HEK293 (cell line): Measurements from ENCODE around the gene SH3BGRL3.

Source experiments
- CTCF ChIA-PET: fragments of 350-600 bp; formaldehyde crosslinking; extraction: SDS; loops from one replicate; lab custom pipeline; 2021; ENCODE audit warnings: antibody characterized with exemption; lab: Yijun Ruan, JAX
- POLR2A ChIA-PET: fragments of 300-600 bp; formaldehyde crosslinking; extraction: SDS; loops from one replicate; lab custom pipeline; 2020; ENCODE audit warnings: antibody characterized with exemption, inconsistent platforms; lab: Yijun Ruan, JAX
- H3K27ac ChIP-seq: fragments of 200-500 bp; sonication (Bioruptor generic); 2 replicates; pipeline ENCODE4 v1.5.1; 2014; ENCODE audit warnings: low read depth, low read length, control low read depth, inconsistent platforms; ENCODE audit errors: extremely low read depth
- H3K36me3 ChIP-seq, 2 experiments: fragments of 200-500 bp in 1 of 2; sonication (Bioruptor generic) in 1 of 2; 1 replicate in 1 of 2; 2 replicates in 1 of 2; pipeline ENCODE4 v1.5.1; 2014 to 2017; ENCODE audit warnings: inconsistent platforms in 2 of 2, low read length in 2 of 2; ENCODE audit not compliant: control insufficient read depth in 2 of 2, insufficient read depth in 1 of 2
- H3K4me1 ChIP-seq: fragments of 200-500 bp; sonication (Bioruptor generic); 2 replicates; pipeline ENCODE4 v1.5.1; 2014; ENCODE audit warnings: mild to moderate bottlenecking, low read length, inconsistent platforms; ENCODE audit not compliant: control insufficient read depth, insufficient read depth
- H3K4me3 ChIP-seq: 2 replicates; pipeline ENCODE4 v1.5.1; 2011; ENCODE audit warnings: low read depth, mild to moderate bottlenecking, control low read depth, low read length, moderate library complexity
- H3K9me3 ChIP-seq: fragments of 200-500 bp; sonication (Bioruptor generic); 2 replicates; pipeline ENCODE4 v1.5.1; 2014; ENCODE audit warnings: low read depth, low read length, inconsistent platforms; ENCODE audit not compliant: control insufficient read depth, insufficient read depth
- GLI2 ChIP-seq: fragments of 450-650 bp; formaldehyde crosslinking; IDR thresholded peaks from 2 replicates; pipeline ENCODE4; 2017; ENCODE audit warnings: missing biosample characterization, missing genetic modification characterization, low read depth, borderline replicate concordance
- GLIS2 ChIP-seq: fragments of 450-650 bp; formaldehyde crosslinking; IDR thresholded peaks from 2 replicates; pipeline ENCODE4 v1.5.1; 2016; ENCODE audit warnings: missing biosample characterization, missing genetic modification characterization
- OVOL3 ChIP-seq: fragments of 450-650 bp; formaldehyde crosslinking; IDR thresholded peaks from 2 replicates; pipeline ENCODE4 v1.5.1; 2016; ENCODE audit warnings: missing biosample characterization, missing genetic modification characterization
- PRDM2 ChIP-seq: fragments of 450-650 bp; formaldehyde crosslinking; IDR thresholded peaks from 2 replicates; pipeline ENCODE4 v1.5.1; 2016; ENCODE audit warnings: missing biosample characterization, missing genetic modification characterization, borderline replicate concordance
- ZBTB20 ChIP-seq: fragments of 450-650 bp; formaldehyde crosslinking; IDR thresholded peaks from 2 replicates; pipeline ENCODE4 v1.5.1; 2016; ENCODE audit warnings: missing biosample characterization, missing genetic modification characterization
- ZBTB8A ChIP-seq: fragments of 450-650 bp; formaldehyde crosslinking; IDR thresholded peaks from 2 replicates; pipeline ENCODE4 v1.5.1; 2016; ENCODE audit warnings: missing biosample characterization, missing genetic modification characterization
- ZFP37 ChIP-seq: fragments of 450-650 bp; formaldehyde crosslinking; IDR thresholded peaks from 2 replicates; pipeline ENCODE4 v1.5.1; 2016; ENCODE audit warnings: missing biosample characterization, missing genetic modification characterization
- ZNF10 ChIP-seq: fragments of 450-650 bp; formaldehyde crosslinking; IDR thresholded peaks from 2 replicates; pipeline ENCODE4 v1.5.1; 2017; ENCODE audit warnings: missing biosample characterization, missing genetic modification characterization
- ZNF138 ChIP-seq: fragments of 450-650 bp; formaldehyde crosslinking; IDR thresholded peaks from 2 replicates; pipeline ENCODE4 v1.5.1; 2016; ENCODE audit warnings: missing biosample characterization, missing genetic modification characterization, borderline replicate concordance
- ZNF140 ChIP-seq: fragments of 450-650 bp; formaldehyde crosslinking; IDR thresholded peaks from 2 replicates; pipeline ENCODE4 v1.5.1; 2016; ENCODE audit warnings: missing biosample characterization, missing genetic modification characterization
- ZNF184 ChIP-seq: fragments of 450-650 bp; IDR thresholded peaks from 2 replicates; pipeline ENCODE4 v1.5.1; 2018; ENCODE audit warnings: missing biosample characterization, mild to moderate bottlenecking, missing genetic modification characterization
- ZNF335 ChIP-seq: fragments of 450-650 bp; formaldehyde crosslinking; conservative IDR thresholded peaks from 2 replicates; pipeline ENCODE4 v1.5.1; 2016; ENCODE audit warnings: missing biosample characterization, missing genetic modification characterization
- ZNF580 ChIP-seq: fragments of 450-650 bp; formaldehyde crosslinking; IDR thresholded peaks from 2 replicates; pipeline ENCODE4 v1.5.1; 2016; ENCODE audit warnings: missing biosample characterization, missing genetic modification characterization
- ZNF585B ChIP-seq: fragments of 450-650 bp; formaldehyde crosslinking; IDR thresholded peaks from 2 replicates; pipeline ENCODE4 v1.5.1; 2016; ENCODE audit warnings: missing biosample characterization, missing genetic modification characterization
- ZNF654 ChIP-seq: fragments of 450-650 bp; formaldehyde crosslinking; IDR thresholded peaks from 2 replicates; pipeline ENCODE4 v1.5.1; 2016; ENCODE audit warnings: low read depth, missing biosample characterization, missing genetic modification characterization
- ZNF660 ChIP-seq: fragments of 450-650 bp; IDR thresholded peaks from 2 replicates; pipeline ENCODE4 v1.5.1; 2018; ENCODE audit warnings: missing biosample characterization, mild to moderate bottlenecking, missing genetic modification characterization
- ZNF677 ChIP-seq: fragments of 450-650 bp; IDR thresholded peaks from 2 replicates; pipeline ENCODE4 v1.5.0; 2018; ENCODE audit warnings: missing biosample characterization, mild to moderate bottlenecking, missing genetic modification characterization, moderate library complexity
- ZNF792 ChIP-seq: fragments of 450-650 bp; formaldehyde crosslinking; IDR thresholded peaks from 2 replicates; pipeline ENCODE4 v1.5.1; 2016; ENCODE audit warnings: missing biosample characterization, missing genetic modification characterization
- ZSCAN30 ChIP-seq: fragments of 450-650 bp; IDR thresholded peaks from 2 replicates; pipeline ENCODE4 v1.5.1; 2018; ENCODE audit warnings: missing biosample characterization, mild to moderate bottlenecking, missing genetic modification characterization, moderate library complexity
- TF ChIP-seq, protein P1 (sequence below): fragments of 450-650 bp; IDR thresholded peaks from 2 replicates; pipeline ENCODE4 v1.5.1; 2018; ENCODE audit warnings: missing biosample characterization, missing genetic modification characterization
- TF ChIP-seq, protein P2 (sequence below): fragments of 450-650 bp; formaldehyde crosslinking; IDR thresholded peaks from 2 replicates; pipeline ENCODE4 v1.5.1; 2016; ENCODE audit warnings: missing biosample characterization, missing genetic modification characterization
- TF ChIP-seq, protein P3 (sequence below): fragments of 450-650 bp; formaldehyde crosslinking; IDR thresholded peaks from 2 replicates; pipeline ENCODE4 v1.5.1; 2016; ENCODE audit warnings: missing biosample characterization, missing genetic modification characterization

Gene SH3BGRL3

GRCh38 chr1:26233903-26234643 lies 45.8 kb upstream of the SH3BGRL3 start, which contains the start of gene CEP85 (continued):
- TF ChIP-seq GLIS2 (tag by site-specific recombination) (peak; percentile 42; the same call in 1 of the 2 replicates), GLI2 (tag by site-specific recombination) (no peak), ZNF138 (tag by site-specific recombination) (no peak), PRDM2 (tag by site-specific recombination) (no peak), ZNF140 (tag by site-specific recombination) (no peak)
- TF ChIP-seq, protein P1, sequence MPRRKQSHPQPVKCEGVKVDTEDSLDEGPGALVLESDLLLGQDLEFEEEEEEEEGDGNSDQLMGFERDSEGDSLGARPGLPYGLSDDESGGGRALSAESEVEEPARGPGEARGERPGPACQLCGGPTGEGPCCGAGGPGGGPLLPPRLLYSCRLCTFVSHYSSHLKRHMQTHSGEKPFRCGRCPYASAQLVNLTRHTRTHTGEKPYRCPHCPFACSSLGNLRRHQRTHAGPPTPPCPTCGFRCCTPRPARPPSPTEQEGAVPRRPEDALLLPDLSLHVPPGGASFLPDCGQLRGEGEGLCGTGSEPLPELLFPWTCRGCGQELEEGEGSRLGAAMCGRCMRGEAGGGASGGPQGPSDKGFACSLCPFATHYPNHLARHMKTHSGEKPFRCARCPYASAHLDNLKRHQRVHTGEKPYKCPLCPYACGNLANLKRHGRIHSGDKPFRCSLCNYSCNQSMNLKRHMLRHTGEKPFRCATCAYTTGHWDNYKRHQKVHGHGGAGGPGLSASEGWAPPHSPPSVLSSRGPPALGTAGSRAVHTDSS (tag by site-specific recombination), result no peak
- TF ChIP-seq, all 188 proteins: peak for 47

- Histone ChIP-seq H3K27ac (peak overlapping the region; percentile 61), H3K4me1 (no peaks in the 10 kb centered on the region), H3K9me3 (no peaks in the 10 kb centered on the region), H3K4me3 (peak overlapping the region; percentile 60), H3K36me3 (peaks cover 0 to 2% of the 10 kb centered on the region in 2 experiments; a peak in 1 of 3 replicates)
- CTCF ChIA-PET, result interaction anchor here (0.5 to 2.4 kb wide), 31 partner anchors 9 to 1074 kb away, joined by 3 to 32 read pairs (median 5); partner anchors contain the start of genes C1orf232, CATSPER4, ZNF593 and ZNF593OS
- POLR2A ChIA-PET, result interaction anchor here (0.6 to 2.1 kb wide), 11 partner anchors 12 to 197 kb away, joined by 3 to 23 read pairs (median 4); partner anchors contain the start of genes CATSPER4, DHDDS, PDIK1L and ZNF593
- TF ChIP-seq ZNF580 (tag by site-specific recombination) (peak; percentile 48; the same call in 1 of the 2 replicates), ZNF335 (tag by site-specific recombination) (peak; percentile 45; the same call in 1 of the 2 replicates), ZNF10 (tag by site-specific recombination) (0 out of 2 replicates have a peak, but pooled peaks have one; percentile 47), ZNF585B (no peak), ZNF654 (tag by site-specific recombination) (no peak), ZSCAN30 (tag by site-specific recombination) (0 out of 2 replicates have a peak, but pooled peaks have one; percentile 43), OVOL3 (tag by site-specific recombination) (no peak), ZNF660 (tag by site-specific recombination) (0 out of 2 replicates have a peak, but pooled peaks have one; percentile 36), ZBTB20 (tag by site-specific recombination) (0 out of 2 replicates have a peak, but pooled peaks have one; percentile 19), ZNF677 (tag by site-specific recombination) (no peak), ZNF792 (tag by site-specific recombination) (0 out of 2 replicates have a peak, but pooled peaks have one; percentile 24), ZFP37 (tag by site-specific recombination) (peak; percentile 7; the same call in 1 of the 2 replicates), ZBTB8A (tag by site-specific recombination) (no peak), ZNF184 (tag by site-specific recombination) (0 out of 2 replicates have a peak, but pooled peaks have one; percentile 8)
- TF ChIP-seq, protein P2, sequence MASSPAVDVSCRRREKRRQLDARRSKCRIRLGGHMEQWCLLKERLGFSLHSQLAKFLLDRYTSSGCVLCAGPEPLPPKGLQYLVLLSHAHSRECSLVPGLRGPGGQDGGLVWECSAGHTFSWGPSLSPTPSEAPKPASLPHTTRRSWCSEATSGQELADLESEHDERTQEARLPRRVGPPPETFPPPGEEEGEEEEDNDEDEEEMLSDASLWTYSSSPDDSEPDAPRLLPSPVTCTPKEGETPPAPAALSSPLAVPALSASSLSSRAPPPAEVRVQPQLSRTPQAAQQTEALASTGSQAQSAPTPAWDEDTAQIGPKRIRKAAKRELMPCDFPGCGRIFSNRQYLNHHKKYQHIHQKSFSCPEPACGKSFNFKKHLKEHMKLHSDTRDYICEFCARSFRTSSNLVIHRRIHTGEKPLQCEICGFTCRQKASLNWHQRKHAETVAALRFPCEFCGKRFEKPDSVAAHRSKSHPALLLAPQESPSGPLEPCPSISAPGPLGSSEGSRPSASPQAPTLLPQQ (tag by site-specific recombination), result no peak
- TF ChIP-seq, protein P3, sequence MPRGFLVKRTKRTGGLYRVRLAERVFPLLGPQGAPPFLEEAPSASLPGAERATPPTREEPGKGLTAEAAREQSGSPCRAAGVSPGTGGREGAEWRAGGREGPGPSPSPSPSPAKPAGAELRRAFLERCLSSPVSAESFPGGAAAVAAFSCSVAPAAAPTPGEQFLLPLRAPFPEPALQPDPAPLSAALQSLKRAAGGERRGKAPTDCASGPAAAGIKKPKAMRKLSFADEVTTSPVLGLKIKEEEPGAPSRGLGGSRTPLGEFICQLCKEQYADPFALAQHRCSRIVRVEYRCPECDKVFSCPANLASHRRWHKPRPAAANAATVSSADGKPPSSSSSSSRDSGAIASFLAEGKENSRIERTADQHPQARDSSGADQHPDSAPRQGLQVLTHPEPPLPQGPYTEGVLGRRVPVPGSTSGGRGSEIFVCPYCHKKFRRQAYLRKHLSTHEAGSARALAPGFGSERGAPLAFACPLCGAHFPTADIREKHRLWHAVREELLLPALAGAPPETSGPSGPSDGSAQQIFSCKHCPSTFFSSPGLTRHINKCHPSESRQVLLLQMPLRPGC (tag by site-specific recombination), result peak; percentile 46; the same call in 1 of the 2 replicates
These were observed 45.1 kb upstream of the SH3BGRL3 start for GRCh38 chr1:26234644-26235370.
